ENCODE data around the gene PF4V1.

Gene PF4V1, protein sequence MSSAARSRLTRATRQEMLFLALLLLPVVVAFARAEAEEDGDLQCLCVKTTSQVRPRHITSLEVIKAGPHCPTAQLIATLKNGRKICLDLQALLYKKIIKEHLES

DNA sequence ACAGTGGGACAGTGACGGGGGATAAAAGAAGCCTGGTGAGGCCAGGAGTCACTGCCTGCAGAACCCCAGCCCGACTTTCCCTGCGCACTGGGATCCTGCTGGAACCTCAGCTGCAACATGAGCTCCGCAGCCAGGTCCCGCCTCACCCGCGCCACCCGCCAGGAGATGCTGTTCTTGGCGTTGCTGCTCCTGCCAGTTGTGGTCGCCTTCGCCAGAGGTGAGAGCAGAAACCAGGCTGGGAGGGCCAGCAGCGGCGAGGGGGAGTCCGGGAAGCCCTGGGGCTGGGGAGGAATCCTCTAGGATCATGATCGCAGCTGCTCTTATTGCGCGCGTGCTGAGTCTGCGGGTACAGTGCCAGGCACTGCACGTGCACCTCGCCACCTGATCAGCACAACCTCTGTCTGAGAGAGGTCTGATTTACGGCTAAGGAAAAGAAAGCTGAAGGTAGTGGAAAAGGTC, at the start of gene PF4V1:
Gene PF4V1, plus strand, starts transcription at position 51 of the 459 bp plus-strand sequence. Its CDS starts 67 bp downstream, at position 118.
- no peak for DNase-seq

DNA sequence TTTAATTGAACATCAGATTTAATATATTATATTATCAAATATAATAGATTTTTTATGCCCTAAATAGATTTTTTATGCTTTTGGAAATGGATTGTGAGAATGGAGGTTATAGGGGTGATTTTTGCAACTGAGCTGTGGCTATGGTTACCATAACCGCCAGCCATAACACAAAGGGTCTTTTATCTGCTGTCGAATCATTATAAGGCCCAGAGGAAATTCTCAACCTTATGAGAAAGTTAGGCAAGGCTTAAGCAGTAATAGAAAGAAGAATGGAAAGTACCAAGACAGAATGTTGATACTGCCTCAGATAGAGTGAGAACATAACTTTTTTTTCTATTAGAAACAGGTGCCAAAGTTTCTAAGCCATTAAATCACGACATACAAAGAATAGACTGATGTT, 42.9 kb upstream of the PF4V1 start:
- DNase-seq: no peak

DNA sequence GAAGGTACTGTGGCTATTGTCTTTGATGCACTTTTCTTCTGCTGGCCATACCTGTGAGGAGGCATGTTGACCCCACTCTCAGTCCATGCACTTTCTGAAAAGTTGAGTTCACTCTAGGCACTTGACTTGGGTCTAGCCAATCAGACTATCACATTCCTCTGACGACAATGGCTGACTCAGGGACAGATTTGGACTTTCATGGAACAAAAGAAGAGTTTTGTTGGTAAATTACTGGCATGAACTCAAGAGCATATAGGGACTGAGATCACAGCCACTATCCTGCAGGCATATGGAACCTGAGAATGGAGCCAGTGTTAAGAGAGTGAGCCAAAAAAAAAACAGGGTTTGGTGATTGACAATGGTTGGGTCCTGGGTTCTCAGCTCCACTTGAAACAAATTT, 41.3 kb upstream of the PF4V1 start:
- no peak for DNase-seq

DNA sequence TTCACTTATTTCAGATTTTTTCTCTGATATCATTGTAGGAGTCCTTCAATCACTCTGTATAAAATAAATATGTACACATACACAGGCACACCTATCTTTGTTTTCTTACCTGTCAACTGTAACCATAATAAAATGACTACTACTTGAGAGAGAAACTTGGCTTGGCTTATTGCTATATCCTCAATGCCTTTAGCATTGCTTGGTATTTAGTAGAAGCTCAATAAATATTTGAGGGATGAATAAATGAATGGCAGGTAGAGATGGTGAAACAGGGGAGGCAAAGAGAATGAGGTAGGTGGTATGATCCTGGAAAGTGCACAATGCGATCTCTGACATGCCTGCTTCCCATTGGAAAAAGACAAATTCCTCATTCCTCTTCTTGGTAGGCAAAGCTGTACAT, 38.4 kb upstream of the PF4V1 start:
- no peak for DNase-seq

DNA sequence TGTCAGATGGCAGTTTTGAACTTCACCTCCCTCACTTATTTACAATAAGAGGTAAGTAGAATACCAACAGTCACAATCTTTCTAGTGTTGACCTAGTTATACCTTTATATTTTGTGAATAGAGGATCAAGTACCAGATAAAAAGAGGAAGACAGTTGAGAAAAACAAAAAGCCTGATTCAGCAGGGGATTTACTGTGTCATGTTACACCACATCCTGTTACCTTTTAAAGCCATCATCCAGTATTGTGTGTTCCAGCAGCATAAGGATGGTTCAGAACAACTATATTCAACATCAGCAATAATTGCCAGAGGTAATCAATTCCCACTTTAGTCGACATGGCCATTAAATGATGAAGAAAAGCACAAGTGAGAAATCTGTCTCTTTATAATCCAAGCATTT, 38.0 kb upstream of the PF4V1 start:
- no peak for DNase-seq

DNA sequence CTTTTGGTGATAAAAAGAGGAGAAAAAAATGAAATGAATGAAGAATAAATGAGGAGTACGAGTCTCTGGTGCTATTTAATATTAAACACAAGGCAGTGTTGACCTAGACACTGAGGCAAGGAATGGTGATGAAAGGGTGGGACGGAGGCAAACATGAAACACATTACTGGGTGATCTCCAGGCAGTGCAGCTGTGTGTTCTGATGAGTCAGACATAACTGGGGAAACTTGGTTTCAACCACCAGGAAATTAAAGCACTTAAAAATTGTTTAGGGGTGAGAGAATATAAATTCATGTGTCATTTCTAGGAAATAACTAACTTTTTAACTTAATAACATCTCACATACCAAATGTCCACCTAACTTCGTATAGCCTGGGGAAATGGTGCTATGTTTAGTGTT, 36.3 kb upstream of the PF4V1 start:
- no peak for DNase-seq

DNA sequence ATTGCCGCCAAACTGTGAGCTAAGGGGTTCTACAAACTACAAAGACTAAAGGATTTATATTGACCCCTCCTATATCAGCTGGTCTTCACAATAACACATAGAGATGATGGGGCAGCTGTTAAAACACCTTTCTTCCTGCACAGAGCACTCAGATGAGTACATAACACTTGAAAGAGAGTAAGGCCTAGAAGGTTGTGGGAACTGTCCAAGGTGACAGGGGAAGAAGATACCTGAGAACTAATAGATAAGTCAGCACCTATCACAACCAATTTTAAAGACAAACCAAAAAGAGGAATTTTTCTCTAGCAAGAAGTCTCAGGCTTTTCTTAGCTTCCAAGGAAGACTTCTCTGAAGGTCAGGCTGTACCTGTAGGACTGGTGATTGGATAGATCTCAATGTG, 35.8 kb upstream of the PF4V1 start:
- DNase-seq: no peak

DNA sequence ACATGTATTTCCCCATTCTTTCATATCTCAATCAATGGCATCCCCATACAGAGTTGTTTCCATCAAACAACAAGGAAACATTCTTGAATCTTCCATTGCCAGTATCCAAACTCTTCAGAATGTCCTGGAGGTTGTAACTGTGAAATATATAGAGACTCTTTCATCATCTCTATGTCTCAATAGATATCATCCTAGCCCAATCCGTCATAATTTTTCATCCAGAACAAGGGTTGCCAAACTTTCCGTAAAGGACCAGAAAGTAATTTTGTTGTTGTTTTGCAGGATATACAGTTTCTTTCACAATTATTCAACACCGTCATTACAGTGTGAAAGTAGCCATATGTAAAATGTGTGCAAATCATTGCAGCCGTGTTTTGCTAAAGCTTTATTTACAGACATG, 31.8 kb upstream of the PF4V1 start:
- DNase-seq: no peak

DNA sequence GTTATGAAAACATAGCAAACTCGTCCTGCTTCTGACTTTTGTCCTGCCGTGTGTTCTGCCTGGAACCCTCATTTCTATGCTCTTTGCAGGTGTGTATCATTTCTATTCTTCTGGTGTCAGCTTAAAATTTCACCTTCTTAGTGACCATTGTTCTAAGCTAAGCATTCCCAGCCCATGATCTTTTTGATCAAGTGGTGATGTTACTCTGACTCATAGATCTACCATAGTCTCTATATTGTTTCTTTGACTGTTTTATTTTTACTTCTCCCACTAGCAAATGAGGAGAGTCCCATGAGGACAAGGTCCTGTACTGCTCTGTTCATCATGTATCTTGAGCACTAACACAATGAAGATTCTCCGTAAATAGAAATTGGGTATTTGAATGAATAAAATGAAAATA, 30.7 kb upstream of the PF4V1 start:
- no peak for DNase-seq

DNA sequence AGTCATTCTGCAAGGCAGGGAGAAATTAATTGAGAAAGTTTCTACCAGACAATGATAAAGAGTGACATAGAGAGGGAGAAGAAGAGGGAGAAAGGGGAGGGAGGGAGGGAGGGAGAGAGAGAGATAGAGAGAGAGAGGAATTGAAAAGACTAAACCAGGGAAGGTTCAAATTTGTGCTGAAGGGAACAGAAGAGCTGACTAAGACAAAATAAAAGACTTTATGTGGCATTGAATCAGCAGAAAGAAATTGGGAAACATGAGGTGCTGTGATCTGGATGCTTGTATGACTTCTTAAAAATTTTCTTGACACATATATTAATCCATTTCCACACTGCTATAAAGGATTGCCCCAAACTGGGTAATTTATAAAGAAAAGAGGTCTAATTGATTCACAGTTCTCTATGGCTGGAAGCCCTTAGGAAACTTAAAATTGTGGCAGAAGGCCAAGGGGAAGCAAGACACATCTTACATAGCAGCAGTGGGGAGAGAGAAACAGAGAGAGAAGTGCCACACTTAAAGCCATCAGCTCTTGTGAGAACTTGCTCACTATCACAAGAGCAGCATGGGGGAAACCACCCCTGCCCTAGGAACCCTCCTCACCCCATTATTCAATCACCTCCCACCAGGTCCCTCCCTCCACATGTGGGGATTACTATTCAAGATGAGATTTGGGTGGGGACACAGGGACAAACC, 30.1 kb upstream of the PF4V1 start:
- DNase-seq: no peak

DNA sequence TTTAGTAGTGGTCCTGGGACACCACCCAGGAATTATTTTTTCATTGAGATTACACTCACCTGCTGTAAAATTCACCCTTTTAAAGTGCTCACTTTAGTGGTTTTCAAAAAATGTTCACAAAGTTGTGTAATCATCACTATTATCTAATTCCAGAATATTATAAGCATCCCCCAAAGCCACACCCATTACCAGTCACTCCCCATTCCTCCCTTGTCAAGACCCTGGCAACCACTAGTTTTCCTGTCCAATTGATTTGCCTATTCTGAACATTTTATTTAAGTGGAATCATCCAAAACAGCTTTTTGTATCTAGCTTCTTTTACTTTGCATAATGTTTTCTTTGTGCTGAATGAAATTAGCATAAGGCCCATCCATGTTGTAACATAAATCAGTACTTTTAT, 29.3 kb upstream of the PF4V1 start:
- DNase-seq: no peak

DNA sequence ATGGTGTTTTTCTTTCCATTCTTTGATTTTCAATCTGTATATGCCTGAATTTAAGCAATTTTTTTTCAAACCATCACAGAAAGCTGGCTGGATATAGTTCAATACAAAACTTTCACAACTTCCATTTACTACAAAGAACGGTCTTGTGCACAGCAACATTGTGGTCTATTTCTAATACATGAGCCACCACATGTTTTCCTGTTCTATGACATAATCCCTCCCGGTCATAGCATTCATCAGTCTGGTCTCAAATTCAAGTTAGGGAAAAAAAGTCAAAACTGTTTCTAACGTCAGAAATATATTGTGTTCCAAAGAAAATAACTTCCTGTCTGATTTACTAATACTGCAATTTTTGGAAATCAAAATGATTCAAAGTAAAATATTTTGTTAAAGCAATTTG, 24.1 kb upstream of the PF4V1 start:
- no peak for DNase-seq

DNA sequence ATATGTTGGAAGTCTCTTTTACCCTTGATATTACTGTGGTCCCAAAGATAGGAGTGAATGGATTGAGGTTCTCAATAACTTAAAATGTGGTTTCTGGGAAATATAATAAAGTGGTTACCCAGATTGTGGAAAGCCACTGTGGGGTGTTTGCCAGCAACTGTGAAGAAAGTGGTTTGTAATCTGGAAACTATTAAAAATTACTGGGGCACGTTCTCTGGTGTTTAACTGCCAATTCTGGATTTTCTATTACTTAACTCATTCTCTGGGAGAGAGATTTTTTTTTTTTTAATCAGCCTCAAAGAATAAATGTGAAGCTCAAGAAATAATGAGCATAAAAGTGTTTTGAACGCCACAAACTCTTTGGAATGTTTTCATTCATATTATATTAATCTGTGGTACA, 21.5 kb upstream of the PF4V1 start:
- no peak for DNase-seq

DNA sequence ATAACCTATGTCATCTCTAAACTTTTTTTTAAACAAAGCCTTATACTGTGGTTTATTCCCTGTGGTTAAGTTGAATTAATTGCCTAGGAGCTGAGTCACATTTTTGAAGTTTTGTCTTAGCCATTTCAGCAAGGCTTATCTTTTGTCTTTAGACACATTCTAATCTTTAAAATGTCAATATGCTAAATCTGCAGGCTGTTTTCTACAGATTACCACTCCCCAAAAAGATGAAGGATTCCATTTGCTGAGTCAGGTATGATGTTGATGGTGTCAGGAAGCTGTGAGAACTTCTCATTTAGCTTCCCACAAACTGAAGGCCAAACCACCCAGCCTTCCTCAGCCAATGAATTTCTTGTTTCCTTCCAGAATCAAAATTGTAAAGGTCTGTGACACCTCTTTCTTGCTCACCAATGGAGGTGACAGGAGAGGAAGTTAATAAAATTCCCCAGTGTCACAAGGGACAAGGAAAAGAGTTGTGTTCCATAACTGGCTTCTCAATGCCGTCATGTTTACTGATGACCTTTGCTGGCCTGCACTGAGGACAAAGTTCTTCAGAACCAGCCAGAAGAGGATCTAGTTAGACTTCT, 20.4 kb upstream of the PF4V1 start:
- DNase-seq: no peak

DNA sequence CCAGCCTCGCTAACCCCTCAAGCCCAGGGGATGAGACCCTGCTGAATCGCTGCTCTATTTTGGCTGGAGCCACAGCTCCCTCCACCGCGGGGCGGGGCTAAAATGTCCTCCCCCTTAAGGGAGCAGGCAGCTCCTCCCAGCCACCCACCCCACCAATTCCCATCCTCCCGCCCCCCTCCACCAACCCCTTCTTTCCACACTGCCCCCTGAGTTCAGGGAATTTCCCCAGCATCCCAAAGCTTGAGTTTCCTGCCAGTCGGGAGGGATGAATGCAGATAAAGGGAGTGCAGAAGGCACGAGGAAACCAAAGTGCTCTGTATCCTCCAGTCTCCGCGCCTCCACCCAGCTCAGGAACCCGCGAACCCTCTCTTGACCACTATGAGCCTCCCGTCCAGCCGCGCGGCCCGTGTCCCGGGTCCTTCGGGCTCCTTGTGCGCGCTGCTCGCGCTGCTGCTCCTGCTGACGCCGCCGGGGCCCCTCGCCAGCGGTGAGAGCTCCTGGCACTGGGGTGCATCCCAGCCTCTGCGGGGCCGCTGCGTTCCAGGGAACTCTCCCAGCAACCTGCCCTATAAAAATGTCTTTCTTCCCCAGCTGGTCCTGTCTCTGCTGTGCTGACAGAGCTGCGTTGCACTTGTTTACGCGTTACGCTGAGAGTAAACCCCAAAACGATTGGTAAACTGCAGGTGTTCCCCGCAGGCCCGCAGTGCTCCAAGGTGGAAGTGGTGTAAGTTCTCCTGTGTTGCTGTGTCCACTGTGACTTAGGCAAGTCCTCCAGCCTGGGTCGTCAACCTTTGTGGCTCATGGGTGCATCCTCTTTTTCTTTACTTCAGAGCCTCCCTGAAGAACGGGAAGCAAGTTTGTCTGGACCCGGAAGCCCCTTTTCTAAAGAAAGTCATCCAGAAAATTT, 16.5 kb upstream of the PF4V1 start, which contains the start of gene CXCL6:
Gene CXCL6, plus strand, starts transcription at position 306 of the 907 bp plus-strand sequence. Its CDS starts 73 bp downstream, at position 379.
- DNase-seq: no peak

DNA sequence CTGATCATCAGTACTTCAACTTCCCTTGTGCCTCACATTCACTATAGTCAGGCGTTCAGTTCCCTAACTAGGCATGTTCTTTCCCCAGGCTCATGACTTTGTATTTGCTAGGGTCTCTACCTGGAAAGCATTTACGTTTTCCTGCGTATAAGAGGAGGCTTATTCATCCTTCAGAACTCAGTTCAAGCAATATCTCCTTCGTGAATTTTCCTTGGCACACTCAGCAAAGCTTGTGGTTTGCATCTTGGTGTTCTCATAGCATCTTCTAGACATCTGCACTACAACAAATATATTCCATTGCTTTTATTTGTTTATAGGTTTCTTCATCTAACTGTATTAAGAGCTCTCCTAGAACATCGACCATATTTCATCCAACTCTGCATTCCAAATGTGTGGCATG, 14.0 kb upstream of the PF4V1 start:
- DNase-seq: no peak

DNA sequence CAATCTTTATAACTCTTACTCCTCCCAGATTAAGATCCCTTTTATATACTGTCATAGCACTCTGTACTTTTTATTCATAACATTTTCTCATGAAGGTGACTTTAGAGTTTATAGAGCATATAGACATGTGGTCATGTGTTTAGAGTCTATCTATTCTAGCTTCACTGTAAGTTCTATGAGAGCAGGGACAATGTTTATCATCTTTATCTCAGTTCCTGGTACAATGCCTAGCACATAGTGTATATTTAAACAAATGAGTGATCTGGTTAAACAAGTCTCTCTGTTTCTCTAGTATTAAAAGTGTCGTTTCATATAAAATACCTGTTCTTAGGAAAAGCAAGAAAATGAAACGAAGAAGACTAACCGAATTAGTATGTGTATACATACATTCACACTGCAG, 13.4 kb upstream of the PF4V1 start:
- DNase-seq: no peak

DNA sequence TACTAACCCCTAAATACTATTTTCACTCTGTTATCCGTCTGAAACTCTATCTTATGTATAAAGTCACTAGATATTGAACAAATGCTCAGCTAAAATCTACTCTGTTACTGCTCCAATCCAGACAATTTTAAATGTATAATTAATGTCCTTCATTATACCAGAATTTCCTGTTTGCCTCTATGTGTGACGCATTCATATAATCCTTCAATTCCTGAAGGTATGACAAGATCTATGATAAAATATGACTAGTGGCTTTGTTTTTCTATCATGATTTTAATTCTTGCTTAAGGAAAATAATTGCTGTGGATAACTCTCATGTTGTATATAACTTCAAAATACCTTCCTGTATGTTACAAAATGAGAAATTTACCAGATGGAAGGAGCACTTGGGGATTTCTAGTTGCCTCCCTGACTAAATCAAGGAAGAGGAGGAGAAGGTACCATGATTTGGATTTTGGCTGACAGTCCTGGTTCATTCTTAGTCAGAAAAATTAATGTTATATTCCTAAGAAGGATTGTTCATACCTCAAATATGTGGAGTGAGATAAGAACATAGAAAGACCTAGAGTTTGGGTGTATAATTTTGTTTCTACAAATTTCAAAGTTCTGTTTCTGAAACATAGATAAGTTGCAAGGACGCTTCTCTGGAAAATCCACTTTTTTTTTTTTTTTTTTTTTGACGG, 11.7 kb upstream of the PF4V1 start:
- DNase-seq: no peak

DNA sequence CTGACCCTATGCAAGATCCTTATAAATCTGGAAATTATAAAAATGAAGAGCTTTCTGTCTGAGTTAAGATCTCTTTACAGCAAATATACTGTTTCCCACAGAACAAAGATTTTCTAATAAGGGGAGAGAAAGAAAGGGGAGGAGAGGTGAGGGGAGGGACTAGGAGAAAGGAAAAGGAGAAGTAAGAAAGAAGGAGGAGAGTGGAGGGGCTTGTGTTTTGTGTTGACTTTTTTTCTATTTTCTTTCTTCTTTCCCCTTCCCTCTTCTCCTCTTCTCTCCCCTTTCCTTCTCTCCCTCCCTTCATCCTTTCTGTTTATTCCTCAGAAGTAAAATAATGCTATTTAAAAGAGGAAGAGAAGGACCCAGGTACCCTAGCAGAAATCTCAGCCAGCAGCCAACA, 10.4 kb upstream of the PF4V1 start:
- DNase-seq: no peak

DNA sequence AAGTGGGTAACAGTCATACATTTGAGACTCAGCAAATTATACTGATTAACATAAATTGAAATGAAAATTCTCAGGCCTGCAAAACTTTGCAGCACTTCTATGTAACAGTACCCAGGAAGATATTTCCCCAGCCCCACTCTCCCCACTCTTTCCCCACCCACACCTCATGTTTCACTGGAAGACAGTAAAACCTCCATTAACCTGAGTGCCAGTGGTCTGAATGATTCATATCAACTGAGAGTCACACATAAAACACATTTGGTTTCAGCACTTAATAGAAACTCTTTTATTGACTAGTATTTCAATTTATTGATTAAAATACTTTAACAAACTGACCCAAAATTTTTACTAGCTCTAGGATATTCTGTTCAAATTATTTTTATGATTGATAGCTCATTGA, 9.7 kb upstream of the PF4V1 start:
- DNase-seq: no peak

DNA sequence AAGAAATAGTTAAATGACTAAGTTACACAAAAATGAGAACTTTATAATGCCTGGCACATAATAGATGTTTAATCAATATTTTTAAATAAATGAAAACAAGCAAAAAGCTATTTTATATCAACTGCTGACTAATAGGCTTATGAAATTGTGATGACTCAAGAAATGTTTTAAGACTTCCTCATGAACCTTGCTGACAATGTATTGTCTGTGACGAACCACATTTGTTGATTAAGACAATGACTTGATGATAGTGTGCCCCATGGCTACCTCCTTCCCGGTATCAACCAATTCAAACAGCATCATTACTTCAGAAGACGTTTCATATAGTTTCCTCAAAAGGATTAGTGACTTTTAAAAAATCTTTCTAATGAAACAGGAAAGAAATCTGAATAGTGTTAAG, 8.8 kb upstream of the PF4V1 start:
- no peak for DNase-seq

DNA sequence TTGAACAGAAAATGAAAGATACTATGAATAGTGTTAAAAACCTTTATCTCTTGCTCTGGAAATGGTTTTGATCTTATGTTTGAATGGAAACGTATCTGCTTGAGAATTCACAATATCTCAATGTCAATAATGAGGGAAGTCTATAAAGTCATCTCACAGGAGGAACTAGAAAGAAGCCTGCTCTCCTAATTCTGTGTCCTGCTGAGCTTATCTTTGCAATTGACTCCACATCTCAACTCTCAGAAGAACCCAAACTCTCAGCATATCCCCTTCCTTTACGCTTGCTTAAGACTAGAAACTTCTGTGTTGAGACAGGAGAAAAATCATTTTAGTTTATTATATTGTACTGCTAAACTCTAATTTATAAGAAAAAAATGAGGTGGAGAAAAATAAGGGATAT, 8.3 kb upstream of the PF4V1 start:
- no peak for DNase-seq

All from NCI-H1417 treated with DMSO at 0.1 percent for 48 hours (cell line).